SU-DHL-6 (cell line): Measurements from ENCODE around the gene SHTN1.

Experiments used
- H2AFZ ChIP-seq: fragments of 200-600 bp; sonication (generic); 2 replicates; pipeline ENCODE4 v1.6.1; 2014; ENCODE audit warnings: low read depth, mild to moderate bottlenecking, moderate library complexity, mixed read lengths, antibody characterized with exemption, low read length; ENCODE audit not compliant: severe bottlenecking
- H3F3A ChIP-seq: fragments of 200-600 bp; shearing (Covaris generic); 2 replicates; pipeline ENCODE4 v1.6.0; 2016; ENCODE audit warnings: antibody characterized with exemption, mild to moderate bottlenecking; ENCODE audit not compliant: insufficient read depth
- H3K27ac ChIP-seq: fragments of 200-600 bp; sonication (generic); 2 replicates; pipeline ENCODE4 v1.5.1; 2016; ENCODE audit warnings: low read depth, mild to moderate bottlenecking, low read length, moderate library complexity, mixed read lengths
- H3K27me3 ChIP-seq: fragments of 200-600 bp; sonication (generic), shearing (Covaris generic); 2 replicates; pipeline ENCODE4 v1.6.0; 2014; ENCODE audit warnings: mild to moderate bottlenecking, low read length
- H3K36me3 ChIP-seq: fragments of 200-600 bp; sonication (generic); 2 replicates; pipeline ENCODE4 v1.6.1; 2014; ENCODE audit warnings: mild to moderate bottlenecking, low read length, mixed read lengths
- H3K4me2 ChIP-seq: fragments of 300-600, 200-600 bp; shearing (Covaris generic), sonication (generic); 2 replicates; pipeline ENCODE4 v1.6.0; 2014; ENCODE audit warnings: low read length, low read depth, mild to moderate bottlenecking; ENCODE audit not compliant: poor library complexity, severe bottlenecking
- H3K4me3 ChIP-seq: fragments of 200-600 bp; sonication (generic); 2 replicates; pipeline ENCODE4 v1.5.1; 2014; ENCODE audit warnings: antibody characterized with exemption, low read length, mild to moderate bottlenecking, mixed read lengths; ENCODE audit not compliant: insufficient read depth, poor library complexity, severe bottlenecking
- H3K79me2 ChIP-seq: fragments of 200-600 bp; sonication (generic); 2 replicates; pipeline ENCODE4 v1.6.1; 2014; ENCODE audit warnings: mild to moderate bottlenecking, low read length, moderate library complexity; ENCODE audit not compliant: insufficient read depth
- H3K9ac ChIP-seq: fragments of 200-600 bp; sonication (generic); 2 replicates; pipeline ENCODE4 v1.7.0; 2014; ENCODE audit warnings: mild to moderate bottlenecking, low read length
- H3K9me2 ChIP-seq: fragments of 200-600 bp; sonication (generic); replicated peaks from 2 replicates; pipeline ENCODE4 v1.6.1; 2014; ENCODE audit warnings: low read length; ENCODE audit not compliant: insufficient read depth
- H3K9me3 ChIP-seq: fragments of 200-600 bp; sonication (generic); 2 replicates; pipeline ENCODE4 v1.6.1; 2014; ENCODE audit warnings: low read length, mixed read lengths; ENCODE audit not compliant: insufficient read depth
- H4K20me1 ChIP-seq: fragments of 200-600 bp; sonication (generic); 2 replicates; pipeline ENCODE4 v1.6.1; 2014; ENCODE audit warnings: low read depth, mild to moderate bottlenecking, antibody characterized with exemption, low read length, moderate library complexity, mixed read lengths
- CTCF ChIP-seq: fragments of 200-600 bp; sonication (generic); IDR thresholded peaks from one replicate; pipeline ENCODE4 v1.5.1; 2017; ENCODE audit warnings: antibody characterized with exemption, mild to moderate bottlenecking, low read length, moderate library complexity; ENCODE audit not compliant: insufficient read depth, poor library complexity, severe bottlenecking
- EZH2phosphoT487 ChIP-seq: fragments of 200-600 bp; sonication (generic), shearing (Covaris generic); conservative IDR thresholded peaks from 2 replicates; pipeline ENCODE4 v1.6.1; 2018; ENCODE audit warnings: mild to moderate bottlenecking, antibody characterized with exemption, low read length, moderate library complexity, mixed read lengths

The SHTN1 gene

GRCh38 chr10:116995648-116996047, 9.3 kb downstream of the SHTN1 start:
- Histone ChIP-seq H3K27me3 (no peaks in the 10 kb centered on the region), H4K20me1 (no peaks in the 10 kb centered on the region), H3K9me2 (no peaks in the 10 kb centered on the region), H3K9ac (no peak overlapping the region), H3K27ac (no peak overlapping the region), H2AFZ (no peak overlapping the region), H3K36me3 (no peaks in the 10 kb centered on the region), H3F3A (no peaks in the 10 kb centered on the region), H3K4me2 (no peak overlapping the region), H3K79me2 (no peaks in the 10 kb centered on the region), H3K9me3 (no peaks in the 10 kb centered on the region), H3K4me3 (no peak overlapping the region)
- no peak for TF ChIP-seq EZH2phosphoT487
- TF ChIP-seq CTCF = no peak

- Histone ChIP-seq H3K9me3 (no peaks in the 10 kb centered on the region), H3K9ac (no peak overlapping the region), H3K27ac (no peak overlapping the region), H3K27me3 (no peaks in the 10 kb centered on the region), H3K4me3 (no peak overlapping the region), H4K20me1 (no peaks in the 10 kb centered on the region), H3K9me2 (no peaks in the 10 kb centered on the region), H3K79me2 (no peaks in the 10 kb centered on the region), H3F3A (no peaks in the 10 kb centered on the region), H3K36me3 (no peaks in the 10 kb centered on the region), H3K4me2 (no peak overlapping the region), H2AFZ (no peak overlapping the region)
- TF ChIP-seq CTCF (no peak), EZH2phosphoT487 (no peak)
These were observed 10.7 kb downstream of the SHTN1 start for GRCh38 chr10:116994113-116994890.

- no peaks in the 10 kb centered on the region for H3F3A ChIP-seq
- H3K4me3 ChIP-seq = no peak overlapping the region
- H3K4me2 ChIP-seq = no peak overlapping the region
- no peaks in the 10 kb centered on the region for H3K36me3 ChIP-seq
- TF ChIP-seq EZH2phosphoT487 (no peak), CTCF (no peak)
- no peaks in the 10 kb centered on the region for H3K27me3 ChIP-seq
- no peaks in the 10 kb centered on the region for H4K20me1 ChIP-seq
- no peaks in the 10 kb centered on the region for H3K9me3 ChIP-seq
- H3K79me2 ChIP-seq = no peaks in the 10 kb centered on the region
- H2AFZ ChIP-seq = no peak overlapping the region
- H3K27ac ChIP-seq = no peak overlapping the region
- no peaks in the 10 kb centered on the region for H3K9me2 ChIP-seq
- H3K9ac ChIP-seq = no peak overlapping the region
These were observed 11.4 kb downstream of the SHTN1 start for GRCh38 chr10:116993610-116994009.
